IMR-90 (cell line): ENCODE data around the gene HORMAD2.

ENCODE experiments used
- CEBPB ChIP-seq: IDR thresholded peaks from 2 replicates; pipeline ENCODE4 v1.6.1; 2012; ENCODE audit warnings: low read depth, low read length, improper control_type of control experiment
- CTCF ChIP-seq: conservative IDR thresholded peaks from 2 replicates; pipeline ENCODE4 v1.5.1; 2012; ENCODE audit warnings: mild to moderate bottlenecking, low read depth, low read length, improper control_type of control experiment
- ELK1 ChIP-seq: fragments of 150-350 bp; IDR thresholded peaks from 2 replicates; pipeline ENCODE4 v1.6.1; 2016; ENCODE audit warnings: low read depth, mild to moderate bottlenecking, low read length, moderate library complexity, borderline replicate concordance
- MXI1 ChIP-seq: IDR thresholded peaks from 2 replicates; pipeline ENCODE4 v1.6.1; 2012; ENCODE audit warnings: low read depth, mild to moderate bottlenecking, low read length, moderate library complexity, borderline replicate concordance
- POLR2A ChIP-seq: IDR thresholded peaks from 2 replicates; pipeline ENCODE4 v1.6.1; 2012; ENCODE audit warnings: mild to moderate bottlenecking, low read depth, low read length
- RAD21 ChIP-seq: IDR thresholded peaks from 2 replicates; pipeline ENCODE4 v1.6.1; 2012; ENCODE audit warnings: low read length, improper control_type of control experiment
- RCOR1 ChIP-seq: IDR thresholded peaks from 2 replicates; pipeline ENCODE4 v1.6.1; 2012; ENCODE audit warnings: mild to moderate bottlenecking, low read length, improper control_type of control experiment; ENCODE audit not compliant: insufficient replicate concordance
- RFX5 ChIP-seq: IDR thresholded peaks from 2 replicates; pipeline ENCODE4 v1.8.0; 2012; ENCODE audit warnings: low read depth, mild to moderate bottlenecking, low read length, moderate library complexity
- SMC3 ChIP-seq: fragments of 150-350 bp; IDR thresholded peaks from 2 replicates; pipeline ENCODE4 v1.6.1; 2016; ENCODE audit warnings: low read depth, mild to moderate bottlenecking, antibody characterized with exemption, low read length, moderate library complexity
- USF2 ChIP-seq: fragments of 150-350 bp; IDR thresholded peaks from 2 replicates; pipeline ENCODE4 v1.6.1; 2017; ENCODE audit warnings: mild to moderate bottlenecking, antibody characterized with exemption, low read length, low read depth

DNA sequence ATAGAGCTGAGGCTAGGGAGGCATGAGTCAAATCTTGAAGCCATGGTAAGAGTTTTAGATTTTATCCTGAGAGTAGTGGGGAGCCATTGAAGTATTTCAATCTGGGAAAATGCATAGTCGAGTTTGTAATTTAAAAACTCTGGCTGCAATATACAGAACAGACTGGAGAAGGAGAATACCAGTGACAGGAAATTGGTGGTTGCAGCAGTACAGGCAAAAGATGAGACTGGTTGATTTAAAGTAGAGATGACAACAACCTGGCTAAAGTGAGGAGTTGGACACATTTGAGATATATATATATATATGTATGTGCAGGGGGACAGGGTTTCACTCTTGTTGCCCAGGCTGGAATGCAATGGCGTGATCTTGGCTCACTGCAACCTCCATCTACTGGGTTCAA, 6.2 kb downstream of the HORMAD2 start:
- TF ChIP-seq POLR2A = no peak
- no peak for TF ChIP-seq CEBPB
- no peak for TF ChIP-seq RFX5
- TF ChIP-seq CTCF = no peak
- no peak for TF ChIP-seq USF2
- TF ChIP-seq ELK1 = no peak
- no peak for TF ChIP-seq MXI1
- TF ChIP-seq SMC3 = no peak
- TF ChIP-seq RAD21 = no peak
- TF ChIP-seq RCOR1 = no peak
